HG03064 (cell line): ENCODE measurements around the gene UNK.

Experiments
- ATAC-seq: cut with Tn5 transposase; IDR thresholded peaks from one replicate; pipeline ENCODE4 v1.9.1; 2021; ENCODE audit warnings: low read depth; ENCODE audit not compliant: unreplicated experiment

UNK gene

GRCh38 chr17:75831032-75831571 is 46.5 kb downstream of the UNK start:
- no peak for ATAC-seq

GRCh38 chr17:75832164-75832651 is 47.6 kb downstream of the UNK start:
- ATAC-seq: no peak

- no peak for ATAC-seq
These were observed 48.2 kb downstream of the UNK start for GRCh38 chr17:75832652-75833400.

GRCh38 chr17:75834279-75834920 is 49.8 kb downstream of the UNK start:
- no peak for ATAC-seq

- ATAC-seq: no peak
These were observed 50.5 kb downstream of the UNK start for GRCh38 chr17:75834928-75835653.

- no peak for ATAC-seq
These were observed 51.0 kb downstream of the UNK start for GRCh38 chr17:75835654-75835987.

- ATAC-seq: no peak
These were observed 52.0 kb downstream of the UNK start for GRCh38 chr17:75836605-75837004.

GRCh38 chr17:75837899-75838298 is 53.3 kb downstream of the UNK start:
- no peak for ATAC-seq

- ATAC-seq: no peak
These were observed 53.8 kb downstream of the UNK start for GRCh38 chr17:75838410-75838809.

- no peak for ATAC-seq
These were observed 55.6 kb downstream of the UNK start for GRCh38 chr17:75839942-75840798.

GRCh38 chr17:75840799-75841164 is 56.2 kb downstream of the UNK start:
- no peak for ATAC-seq

- no peak for ATAC-seq
These were observed 57.8 kb downstream of the UNK start for GRCh38 chr17:75842411-75842810.

- no peak for ATAC-seq
These were observed 58.5 kb downstream of the UNK start for GRCh38 chr17:75842963-75843576.

- no peak for ATAC-seq
These were observed 59.2 kb downstream of the UNK start, which contains the start of gene UNC13D for GRCh38 chr17:75843577-75844529. UNC13D (minus strand) TSS chr17:75844404; CDS start chr17:75844337, 67 bp downstream.

GRCh38 chr17:75844530-75845057 is 60.0 kb downstream of the UNK start:
- no peak for ATAC-seq

- ATAC-seq: no peak
These were observed 60.6 kb downstream of the UNK start for GRCh38 chr17:75845058-75845711.

- no peak for ATAC-seq
These were observed 61.5 kb downstream of the UNK start for GRCh38 chr17:75845933-75846691.
